HepG2 (cell line): ENCODE measurements around the gene HCFC1R1. TPM values are rescaled to one million over a fixed set of nuclear protein-coding genes. Genes with fewer than 3 reads are reported as not detected.

Source experiments
- ETV5 ChIP-seq: IDR thresholded peaks from 2 replicates; pipeline ENCODE4 v1.6.1; 2018; ENCODE audit warnings: missing biosample characterization, missing genetic modification reagents, inconsistent platforms, borderline replicate concordance
- EZH2 ChIP-seq: conservative IDR thresholded peaks from 2 replicates; pipeline ENCODE4 v1.6.1; 2012; ENCODE audit warnings: mild to moderate bottlenecking, low read depth, low read length, moderate library complexity
- HOXA9 ChIP-seq: sonication (generic); formaldehyde crosslinking; IDR thresholded peaks from 2 replicates; pipeline ENCODE4 v1.8.1; 2022; ENCODE audit warnings: missing genetic modification reagents, mild to moderate bottlenecking, moderate library complexity, borderline replicate concordance
- KLF12 ChIP-seq: sonication (generic); formaldehyde crosslinking; IDR thresholded peaks from 2 replicates; pipeline ENCODE4 v1.4.0; 2020; ENCODE audit warnings: missing genetic modification reagents, borderline replicate concordance
- MTF2 ChIP-seq: sonication (generic); formaldehyde crosslinking; IDR thresholded peaks from 2 replicates; pipeline ENCODE4 v1.5.0; 2020; ENCODE audit warnings: missing genetic modification reagents, borderline replicate concordance
- NR1H2 ChIP-seq: sonication (generic); formaldehyde crosslinking; IDR thresholded peaks from 2 replicates; pipeline ENCODE4 v1.8.1; 2022; ENCODE audit warnings: low read depth, missing genetic modification reagents, borderline replicate concordance
- ZBTB2 ChIP-seq: sonication (generic); formaldehyde crosslinking; IDR thresholded peaks from 2 replicates; pipeline ENCODE4 v1.8.0; 2022; ENCODE audit warnings: low read depth, missing genetic modification reagents
- ZNF260 ChIP-seq: sonication (generic); formaldehyde crosslinking; IDR thresholded peaks from 2 replicates; pipeline ENCODE4 v1.4.0; 2020; ENCODE audit warnings: missing genetic modification reagents, low read depth, mild to moderate bottlenecking, borderline replicate concordance
- ZNF329 ChIP-seq: sonication (generic); formaldehyde crosslinking; IDR thresholded peaks from 2 replicates; pipeline ENCODE4 v1.9.0; 2021; ENCODE audit warnings: low read depth, mild to moderate bottlenecking, missing genetic modification reagents
- ZNF335 ChIP-seq: sonication (generic); formaldehyde crosslinking; IDR thresholded peaks from 2 replicates; pipeline ENCODE4 v1.4.0; 2020; ENCODE audit warnings: missing genetic modification reagents
- ZNF407 ChIP-seq: sonication (generic); formaldehyde crosslinking; IDR thresholded peaks from one replicate; pipeline ENCODE4 v1.5.1; 2020; ENCODE audit warnings: mild to moderate bottlenecking, missing genetic modification reagents; ENCODE audit errors: not compliant biosample characterization
- ZNF766 ChIP-seq: sonication (generic); formaldehyde crosslinking; IDR thresholded peaks from 2 replicates; pipeline ENCODE4 v1.5.0; 2020; ENCODE audit warnings: missing genetic modification reagents, borderline replicate concordance
- polyA plus RNA-seq, 8 experiments: library from polyadenylated mRNA; depleted of rRNA in 3 of 8; stranded (reverse) in 7 of 8; unstranded in 1 of 8; fragments of >200 nt; fragmentation: Illumina TruSeq in 4 of 8; extraction: Trizol in 4 of 8; gene quantifications; 2 replicates each; pipeline versions ENCODE4 v1.2.1 to v1.2.3, GENCODE V29; 2011 to 2016; ENCODE audit warnings: low read depth in 4 of 8, missing spikeins in 1 of 8, mixed read lengths in 1 of 8; ENCODE audit not compliant: insufficient read depth in 1 of 8
- total RNA-seq, 5 experiments: library from RNA; depleted of rRNA; stranded (reverse); fragments of >200 nt; fragmentation: Illumina TruSeq; extraction: Trizol; gene quantifications; 2 replicates each; pipeline ENCODE4 v1.2.3, GENCODE V29; 2016; ENCODE audit warnings: low read depth in 1 of 5
- TF ChIP-seq, protein P1 (sequence below): sonication (generic); formaldehyde crosslinking; IDR thresholded peaks from 2 replicates; pipeline ENCODE4 v1.4.0; 2020; ENCODE audit warnings: mild to moderate bottlenecking, missing genetic modification reagents
- TF ChIP-seq, protein P2 (sequence below): sonication (generic); formaldehyde crosslinking; IDR thresholded peaks from 2 replicates; pipeline ENCODE4 v1.4.0; 2020; ENCODE audit warnings: missing genetic modification reagents, low read depth, mild to moderate bottlenecking, borderline replicate concordance
- TF ChIP-seq, protein P3 (sequence below): sonication (generic); formaldehyde crosslinking; IDR thresholded peaks from 2 replicates; pipeline ENCODE4 v1.8.1; 2023; ENCODE audit warnings: mild to moderate bottlenecking, moderate library complexity, missing genetic modification reagents

Gene HCFC1R1
- total and polyA plus RNA-seq, 2 of the 13 experiments (the other 11 are each of a cell fraction or from before 2014, with no cell fraction given) = 13.8 to 16.1 TPM

DNA sequence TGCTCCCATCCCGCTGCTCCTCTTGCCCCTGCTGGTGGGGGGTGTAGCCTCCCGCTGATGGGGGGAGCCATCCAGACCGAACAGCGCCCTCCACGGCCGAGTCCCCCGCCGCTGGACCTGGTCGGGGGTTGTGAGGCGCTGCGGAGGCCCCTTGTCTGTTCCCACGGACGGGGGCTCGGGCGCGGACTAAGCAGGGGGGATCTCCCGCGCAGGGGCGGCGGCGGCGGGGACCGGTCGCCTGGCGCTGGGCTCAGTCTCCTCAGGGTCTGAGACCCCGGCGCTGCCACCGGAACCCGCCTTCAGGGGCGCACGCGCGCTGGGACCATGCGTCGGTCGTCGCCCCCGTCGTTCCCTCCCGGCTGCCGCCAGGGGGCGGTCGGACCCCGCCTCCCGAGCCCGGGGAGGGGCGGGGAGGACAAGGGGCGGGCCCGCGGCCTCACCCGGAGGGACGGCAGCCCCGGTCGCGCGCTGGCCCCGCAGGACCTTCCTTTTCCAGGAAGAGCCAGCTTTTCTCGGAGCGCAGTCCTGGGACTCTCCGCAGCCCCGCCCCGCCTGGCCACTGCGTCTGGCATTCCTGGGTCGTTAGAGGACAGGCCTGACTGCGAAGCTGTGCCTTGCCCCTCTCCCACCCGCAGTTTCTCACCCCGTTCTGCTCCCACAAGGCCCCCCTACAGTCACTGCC is 35.4 kb upstream of the HCFC1R1 start (continued):
- TF ChIP-seq ZNF407 (peak; percentile 25), ZNF329 (0 out of 2 replicates have a peak, but pooled peaks have one; percentile 45), ZNF260 (CRISPR knock-in tag) (0 out of 2 replicates have a peak, but pooled peaks have one; percentile 27), ZNF766 (CRISPR knock-in tag) (peak; percentile 84; the same call in 1 of the 2 replicates), HOXA9 (no peak), ETV5 (peak; percentile 76; the same call in 1 of the 2 replicates), NR1H2 (CRISPR knock-in tag) (no peak), EZH2 (no peak), KLF12 (CRISPR knock-in tag) (peak; percentile 77; the same call in 1 of the 2 replicates), ZNF335 (CRISPR knock-in tag) (no peak), MTF2 (CRISPR knock-in tag) (peak; percentile 59; the same call in 1 of the 2 replicates), ZBTB2 (0 out of 2 replicates have a peak, but pooled peaks have one; percentile 40)
- TF ChIP-seq, protein P1, sequence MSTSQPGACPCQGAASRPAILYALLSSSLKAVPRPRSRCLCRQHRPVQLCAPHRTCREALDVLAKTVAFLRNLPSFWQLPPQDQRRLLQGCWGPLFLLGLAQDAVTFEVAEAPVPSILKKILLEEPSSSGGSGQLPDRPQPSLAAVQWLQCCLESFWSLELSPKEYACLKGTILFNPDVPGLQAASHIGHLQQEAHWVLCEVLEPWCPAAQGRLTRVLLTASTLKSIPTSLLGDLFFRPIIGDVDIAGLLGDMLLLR (CRISPR knock-in tag) = no peak
- TF ChIP-seq, protein P2, sequence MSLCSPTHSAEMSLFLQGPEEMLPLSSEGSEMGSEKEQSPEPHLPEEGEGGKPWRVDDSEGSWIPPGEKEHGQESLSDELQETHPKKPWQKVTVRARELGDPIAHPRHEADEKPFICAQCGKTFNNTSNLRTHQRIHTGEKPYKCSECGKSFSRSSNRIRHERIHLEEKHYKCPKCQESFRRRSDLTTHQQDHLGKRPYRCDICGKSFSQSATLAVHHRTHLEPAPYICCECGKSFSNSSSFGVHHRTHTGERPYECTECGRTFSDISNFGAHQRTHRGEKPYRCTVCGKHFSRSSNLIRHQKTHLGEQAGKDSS = peak; percentile 80
- TF ChIP-seq, protein P3, sequence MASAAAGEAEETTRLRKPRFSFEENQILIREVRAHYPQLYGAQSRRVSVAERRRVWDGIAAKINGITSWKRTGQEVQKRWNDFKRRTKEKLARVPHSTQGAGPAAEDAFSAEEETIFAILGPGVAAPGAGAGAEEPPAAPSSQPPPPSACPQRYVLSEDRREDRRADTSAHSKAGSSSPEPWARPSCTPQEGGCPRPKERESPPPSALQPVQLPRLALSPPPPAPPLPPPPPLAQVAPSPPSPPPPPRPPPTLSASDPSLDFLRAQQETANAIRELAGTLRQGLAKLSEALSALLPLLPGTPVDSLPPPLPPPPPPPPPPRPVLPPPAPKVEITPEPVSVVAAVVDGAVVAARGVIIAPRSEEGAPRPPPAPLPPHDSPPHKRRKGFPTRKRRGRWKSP (CRISPR knock-in tag) = peak; percentile 78
